COR-L47 (cell line): Measurements from ENCODE around the gene TDRD5.

ENCODE experiments used
- DNase-seq: peaks from one replicate; lab custom pipeline; 2025; lab: John Stamatoyannopoulos, UW

The TDRD5 gene

GRCh38 chr1:179591592-179592580, at the start of gene TDRD5:
TDRD5 (plus strand) TSS chr1:179591832; CDS start chr1:179592616, 784 bp downstream.
- DNase-seq, result peak; percentile 78

- no peak for DNase-seq
Measured at GRCh38 chr1:179545321-179545720, 46.3 kb upstream of the TDRD5 start.

DNA sequence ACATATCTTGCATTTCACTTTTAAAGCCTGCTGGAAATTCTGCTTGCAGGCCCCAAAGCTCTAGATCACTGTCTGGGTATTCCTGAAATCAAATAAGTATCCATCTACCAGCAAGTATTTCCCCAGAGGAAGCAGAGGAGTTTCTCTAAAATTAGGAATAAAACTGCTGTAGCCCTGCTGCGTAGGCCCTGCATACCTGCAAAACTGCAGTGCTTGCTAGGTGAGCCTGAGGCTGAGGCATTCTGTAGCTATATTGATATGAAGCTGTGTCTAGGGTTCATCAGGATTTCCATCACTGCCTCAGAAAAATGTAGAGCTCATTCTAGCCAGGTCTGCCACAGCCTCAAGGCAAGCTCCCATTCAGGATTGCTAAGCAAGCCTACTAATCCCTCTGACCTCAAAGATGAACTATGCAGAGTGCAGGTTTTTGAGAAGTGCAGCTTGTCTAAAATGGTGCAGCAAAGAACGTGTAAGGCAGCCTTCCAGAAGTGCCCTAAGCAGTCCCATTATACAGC, 44.6 kb upstream of the TDRD5 start:
- no peak for DNase-seq

GRCh38 chr1:179548666-179549367, 42.8 kb upstream of the TDRD5 start:
- no peak for DNase-seq

DNA sequence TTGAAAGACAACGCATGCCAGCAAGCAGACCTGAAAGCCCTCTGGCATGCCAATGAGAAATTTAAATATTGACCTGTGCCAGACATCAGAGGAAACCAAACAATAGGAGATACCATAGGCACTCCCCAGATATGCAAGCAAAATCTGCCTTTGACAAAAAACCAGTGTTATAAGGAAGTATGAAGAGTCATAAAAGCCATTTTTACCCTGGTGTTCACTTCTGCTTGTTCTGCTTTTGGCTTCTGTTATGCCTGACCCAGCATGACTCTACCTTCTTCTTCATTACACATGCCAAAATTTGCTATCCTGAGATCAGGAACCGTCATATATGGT, 42.3 kb upstream of the TDRD5 start:
- DNase-seq, result no peak

GRCh38 chr1:179550746-179551682, 40.6 kb upstream of the TDRD5 start:
- no peak for DNase-seq

GRCh38 chr1:179554427-179554826, 37.2 kb upstream of the TDRD5 start:
- DNase-seq, result no peak

DNA sequence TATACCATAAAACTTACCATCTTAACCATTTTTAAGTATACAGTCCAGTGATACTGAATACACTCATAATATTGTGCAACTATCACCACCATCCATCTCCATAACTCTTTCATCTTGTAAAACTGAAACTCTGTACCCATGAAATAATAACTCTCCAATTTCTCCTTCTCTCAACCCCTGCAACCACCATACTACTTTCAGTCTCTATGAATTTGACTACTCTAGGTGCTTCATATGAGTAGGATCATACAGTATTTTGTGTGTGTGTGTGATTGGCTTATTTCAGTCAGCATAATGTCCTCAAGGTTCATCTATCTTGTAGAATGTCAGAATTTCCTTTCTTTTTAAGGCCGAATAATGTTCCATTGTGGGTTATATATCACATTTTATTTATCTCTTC, 33.6 kb upstream of the TDRD5 start:
- DNase-seq, result no peak

- no peak for DNase-seq
Measured at GRCh38 chr1:179575497-179576314, 15.9 kb upstream of the TDRD5 start, which contains the start of gene NPHS2. NPHS2 (minus strand) TSS chr1:179575948; CDS start chr1:179575864, 84 bp downstream.

- DNase-seq, result no peak
Measured at GRCh38 chr1:179576509-179576908, 15.1 kb upstream of the TDRD5 start.

GRCh38 chr1:179583771-179584320, 7.8 kb upstream of the TDRD5 start:
- DNase-seq, result no peak

DNA sequence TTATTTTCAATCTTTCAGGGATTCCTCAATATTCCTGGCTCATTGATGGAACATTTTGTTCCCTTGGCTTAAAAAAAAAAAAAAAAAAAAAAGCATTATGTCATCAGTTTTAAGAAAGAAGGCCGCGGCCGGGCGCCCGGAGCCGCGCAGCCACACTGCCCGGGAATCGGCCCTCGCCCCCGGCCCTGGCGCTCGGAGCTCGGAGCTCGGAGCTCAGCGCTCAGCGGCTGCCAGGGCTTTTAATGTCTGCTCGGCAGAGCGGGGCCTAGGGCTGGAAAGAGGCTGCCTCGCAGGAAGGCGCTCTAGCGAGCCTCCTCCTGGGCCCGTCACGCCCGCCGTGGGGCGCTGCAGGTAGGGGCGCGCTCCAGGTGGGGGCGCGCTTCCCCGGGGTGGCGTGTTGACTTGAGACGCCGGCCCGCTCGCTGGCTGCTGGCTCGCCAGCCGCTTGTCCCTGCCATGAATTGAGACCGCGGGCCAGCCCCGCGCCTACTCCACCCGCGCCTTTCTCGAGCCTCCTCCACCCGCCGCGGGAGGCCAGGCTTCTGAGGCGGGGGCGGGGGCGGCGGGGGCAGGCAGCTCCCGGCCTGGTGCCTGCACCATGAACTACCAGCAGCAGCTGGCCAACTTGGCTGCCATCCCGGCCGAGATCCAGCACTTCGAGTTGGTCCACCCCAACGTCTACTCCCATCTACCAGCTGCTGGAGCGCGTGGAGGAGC, 5.4 kb upstream of the TDRD5 start:
- peak; percentile 71 for DNase-seq

- no peak for DNase-seq
Measured at GRCh38 chr1:179587336-179587735, 4.3 kb upstream of the TDRD5 start.

GRCh38 chr1:179588425-179589024, 3.1 kb upstream of the TDRD5 start:
- no peak for DNase-seq

GRCh38 chr1:179589509-179589908, 2.1 kb upstream of the TDRD5 start:
- no peak for DNase-seq

- DNase-seq, result no peak
Measured at GRCh38 chr1:179590671-179591070, 961 bp upstream of the TDRD5 start.

- no peak for DNase-seq
Measured at GRCh38 chr1:179591253-179591591, 410 bp upstream of the TDRD5 start.

GRCh38 chr1:179598631-179599030, 7.0 kb downstream of the TDRD5 start:
- no peak for DNase-seq

DNA sequence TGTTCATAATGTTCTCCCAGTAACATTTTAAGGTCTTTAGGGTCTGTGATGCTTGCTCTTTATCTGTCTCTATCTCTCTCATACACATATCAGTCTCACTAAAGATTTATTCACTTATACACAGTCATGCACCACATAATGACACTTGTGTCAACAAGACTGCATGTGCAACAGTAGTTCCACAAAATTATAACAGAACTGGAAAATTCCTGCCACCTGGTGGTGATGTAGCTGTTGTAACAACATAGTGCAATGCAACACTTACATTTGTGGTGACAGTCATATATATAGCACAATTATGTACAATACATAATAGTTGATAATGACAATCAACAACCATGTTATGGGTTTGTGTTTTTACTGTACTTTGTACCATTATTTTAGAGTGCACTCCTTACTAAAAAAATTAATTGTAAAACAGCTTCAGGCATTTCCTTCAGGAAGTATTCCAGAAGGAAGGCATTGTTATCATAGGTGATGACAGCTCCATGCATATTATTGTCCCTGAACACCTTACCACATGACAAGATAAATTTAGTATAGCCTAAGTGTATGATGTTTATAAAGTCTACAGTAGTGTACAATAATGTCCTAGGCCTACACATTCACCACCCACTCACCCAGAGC, 8.1 kb downstream of the TDRD5 start:
- peak; percentile 76 for DNase-seq
